Endothelial cell of umbilical vein (primary cell): Measurements from ENCODE around the gene TBC1D24.

Experiments
- CTCF ChIP-seq, 2 donors: IDR thresholded peaks; 1 replicate in 1 of 2; 2 replicates in 1 of 2; pipeline ENCODE4 v1.5.1; 2011; ENCODE audit warnings: low read length in 2 of 2, mild to moderate bottlenecking in 2 of 2, moderate library complexity in 2 of 2, control low read depth in 1 of 2, inconsistent platforms in 1 of 2, low read depth in 1 of 2; ENCODE audit not compliant: insufficient read depth in 1 of 2; ENCODE audit errors: extremely low read depth in 1 of 2
- POLR2A ChIP-seq: IDR thresholded peaks from 2 replicates; pipeline ENCODE4 v1.6.1; 2012; ENCODE audit warnings: low read depth, mild to moderate bottlenecking, control low read depth, low read length

GRCh38 chr16:2455081-2455845, 19.7 kb upstream of the TBC1D24 start:
- TF ChIP-seq CTCF (IDR thresholded peaks at IDR 0.05; ENCODE audit: extremely low read depth in 1 of 2, insufficient read depth in 1 of 2, low read depth in 1 of 2, low read length in 2 of 2) (no peak), POLR2A (no peak)
